ENCODE results near the gene PATL2. TPM values are rescaled to one million over a fixed set of nuclear protein-coding genes. Genes with fewer than 3 reads are reported as not detected.

Gene PATL2
- total RNA-seq, 1 experiment from 2014 or later: 0.49 TPM

GRCh38 chr15:44712346-44713005 is 1.4 kb upstream of the PATL2 start:
- H3K9me3 ChIP-seq (ENCODE audit: control insufficient read depth, insufficient read depth, low read depth, low read length): no peaks in the 10 kb centered on the region
- H3K4me1 ChIP-seq (ENCODE audit: control insufficient read depth, insufficient read depth, low read length): peaks cover 25% of the 10 kb centered on the region
- H3K4me3 ChIP-seq (ENCODE audit: low read depth in 2 of 2, low read length in 2 of 2): peak overlapping the region; percentile 76 to 99
- CTCF ChIA-PET: interaction anchor here (0.6 to 2.8 kb wide), 5 partner anchors 9 to 50 kb away, joined by 3 to 44 read pairs (median 5); partner anchors contain the start of gene TRIM69
- H3K36me3 ChIP-seq (ENCODE audit: control insufficient read depth, insufficient read depth, low read length): peaks cover 24% of the 10 kb centered on the region
- in situ Hi-C loops (cut with HindIII; ENCODE audit: low pct_unique_long_range_greater_than_20kb, low sequenced_read_pairs): no loop called here
- DNase-seq (ENCODE audit: low read depth, low spot score): no peak
- H3K27ac ChIP-seq (ENCODE audit: low read length): peak overlapping the region; percentile 94
- TF ChIP-seq POLR2AphosphoS5 (IDR thresholded peaks at IDR 0.05; ENCODE audit: low read depth, low read length) (no peak), SIN3A (IDR thresholded peaks at IDR 0.05; ENCODE audit: borderline replicate concordance, insufficient read depth, low read depth, low read length) (no peak), REST (IDR thresholded peaks at IDR 0.05; ENCODE audit: insufficient read depth in 1 of 2, low read depth in 2 of 2, low read length in 1 of 2) (no peak), TCF7L2 (IDR thresholded peaks at IDR 0.05; ENCODE audit: low read depth, low read length) (no peak)
- TF ChIP-seq, protein P1, sequence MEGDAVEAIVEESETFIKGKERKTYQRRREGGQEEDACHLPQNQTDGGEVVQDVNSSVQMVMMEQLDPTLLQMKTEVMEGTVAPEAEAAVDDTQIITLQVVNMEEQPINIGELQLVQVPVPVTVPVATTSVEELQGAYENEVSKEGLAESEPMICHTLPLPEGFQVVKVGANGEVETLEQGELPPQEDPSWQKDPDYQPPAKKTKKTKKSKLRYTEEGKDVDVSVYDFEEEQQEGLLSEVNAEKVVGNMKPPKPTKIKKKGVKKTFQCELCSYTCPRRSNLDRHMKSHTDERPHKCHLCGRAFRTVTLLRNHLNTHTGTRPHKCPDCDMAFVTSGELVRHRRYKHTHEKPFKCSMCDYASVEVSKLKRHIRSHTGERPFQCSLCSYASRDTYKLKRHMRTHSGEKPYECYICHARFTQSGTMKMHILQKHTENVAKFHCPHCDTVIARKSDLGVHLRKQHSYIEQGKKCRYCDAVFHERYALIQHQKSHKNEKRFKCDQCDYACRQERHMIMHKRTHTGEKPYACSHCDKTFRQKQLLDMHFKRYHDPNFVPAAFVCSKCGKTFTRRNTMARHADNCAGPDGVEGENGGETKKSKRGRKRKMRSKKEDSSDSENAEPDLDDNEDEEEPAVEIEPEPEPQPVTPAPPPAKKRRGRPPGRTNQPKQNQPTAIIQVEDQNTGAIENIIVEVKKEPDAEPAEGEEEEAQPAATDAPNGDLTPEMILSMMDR (IDR thresholded peaks at IDR 0.05): no peak
- POLR2A ChIA-PET: interaction anchor here (0.6 to 3.8 kb wide), 6 partner anchors 16 to 123 kb away, joined by 4 to 28 read pairs (median 6); partner anchors contain the start of gene SPG11
- intact Hi-C loops (cut with micrococcal nuclease; ENCODE audit: unreplicated experiment): no loop called here
- H3K27me3 ChIP-seq (ENCODE audit: control insufficient read depth, insufficient read depth, low read length): no peaks in the 10 kb centered on the region
- ATAC-seq: peak; percentile 42; the same call in 1 of the 2 replicates
- TSS peak; percentile 81 for BruUV-seq (replicated peaks)

GRCh38 chr15:44711743-44712345 is 721 bp upstream of the PATL2 start:
- in situ Hi-C loops (cut with HindIII; ENCODE audit: low pct_unique_long_range_greater_than_20kb, low sequenced_read_pairs) (no loop called here), intact Hi-C loops (cut with micrococcal nuclease; ENCODE audit: unreplicated experiment) (no loop called here)
- Histone ChIP-seq H3K4me3 (ENCODE audit: low read depth in 2 of 2, low read length in 2 of 2) (peak overlapping the region; percentile 76 to 99), H3K4me1 (ENCODE audit: control insufficient read depth, insufficient read depth, low read length) (peaks cover 23% of the 10 kb centered on the region), H3K36me3 (ENCODE audit: control insufficient read depth, insufficient read depth, low read length) (peaks cover 19% of the 10 kb centered on the region), H3K27me3 (ENCODE audit: control insufficient read depth, insufficient read depth, low read length) (no peaks in the 10 kb centered on the region), H3K9me3 (ENCODE audit: control insufficient read depth, insufficient read depth, low read depth, low read length) (no peaks in the 10 kb centered on the region), H3K27ac (ENCODE audit: low read length) (peak overlapping the region; percentile 94)
- POLR2A ChIA-PET: interaction anchor here (0.6 to 3.8 kb wide), 2 partner anchors 17 to 26 kb away, joined by 6 to 28 read pairs; no protein-coding TSS in a partner anchor
- CTCF ChIA-PET: interaction anchor here (0.6 to 2.8 kb wide), 3 partner anchors 25 to 145 kb away, joined by 3 to 44 read pairs (median 4); partner anchors contain the start of genes SPG11 and TRIM69
- no peak for DNase-seq (ENCODE audit: low read depth, low spot score)
- BruUV-seq (replicated peaks): no TSS peak
- ATAC-seq: peak; percentile 62
- TF ChIP-seq SIN3A (IDR thresholded peaks at IDR 0.05; ENCODE audit: borderline replicate concordance, insufficient read depth, low read depth, low read length): no peak

All from Panc1 (cell line).